Natural killer cell (primary cell): ENCODE measurements around the gene NAA10. TPM values are rescaled to one million over a fixed set of nuclear protein-coding genes. Genes with fewer than 3 reads are reported as not detected.
A peak's percentile ranks its signal among the peaks of the same experiment; 100 is the strongest.

Source experiments
- ATAC-seq, 3 donors: fragments of 150-1000 bp in 2 of 3; fragments of 200-7000 bp in 1 of 3; cut with Tn5 transposase; 1 replicate in 1 of 3; 2 replicates in 2 of 3; pipeline ENCODE4 v1.10.0; 2021; ENCODE audit warnings: mild to moderate bottlenecking in 2 of 3, moderate library complexity in 2 of 3
- DNase-seq, 2 donors: peaks; one replicate each; pipeline versions ENCODE4 v3.0.0 to v3.0.0-alpha.2; 2013 to 2021; ENCODE audit warnings: mixed read lengths in 1 of 2
- H3K27ac ChIP-seq: one replicate; pipeline ENCODE4 v1.5.1; 2013; ENCODE audit warnings: mild to moderate bottlenecking, low read length
- H3K27me3 ChIP-seq: one replicate; pipeline ENCODE4 v1.6.1; 2013; ENCODE audit warnings: low read length; ENCODE audit not compliant: control insufficient read depth, insufficient read depth
- H3K36me3 ChIP-seq: one replicate; pipeline ENCODE4 v1.6.1; 2013; ENCODE audit warnings: low read length; ENCODE audit not compliant: control insufficient read depth, insufficient read depth
- H3K4me1 ChIP-seq: one replicate; pipeline ENCODE4 v1.6.1; 2013; ENCODE audit warnings: low read length; ENCODE audit not compliant: control insufficient read depth, insufficient read depth
- H3K4me3 ChIP-seq: one replicate; pipeline ENCODE4 v1.5.1; 2013; ENCODE audit warnings: low read length
- H3K9me3 ChIP-seq: one replicate; pipeline ENCODE4 v1.6.1; 2013; ENCODE audit warnings: low read length; ENCODE audit not compliant: control insufficient read depth, insufficient read depth
- H3K27ac Mint-ChIP-seq, 2 donors: one replicate each; pipeline ENCODE4 v1.8.0; 2022; ENCODE audit warnings: mild to moderate bottlenecking in 2 of 2, mixed read lengths in 2 of 2, moderate library complexity in 1 of 2
- H3K27me3 Mint-ChIP-seq, 2 donors: one replicate each; pipeline ENCODE4 v1.8.0; 2022; ENCODE audit warnings: low read depth in 2 of 2, mixed read lengths in 2 of 2
- H3K36me3 Mint-ChIP-seq: one replicate; pipeline ENCODE4 v1.8.0; 2022; ENCODE audit warnings: mixed read lengths
- H3K4me1 Mint-ChIP-seq, 2 donors: one replicate each; pipeline ENCODE4 v1.8.0; 2022; ENCODE audit warnings: mixed read lengths in 2 of 2
- H3K4me3 Mint-ChIP-seq: one replicate; pipeline ENCODE4 v1.8.0; 2022; ENCODE audit warnings: mild to moderate bottlenecking, moderate library complexity, mixed read lengths
- H3K9me3 Mint-ChIP-seq, 2 donors: one replicate each; pipeline ENCODE4 v1.8.0; 2022; ENCODE audit warnings: mixed read lengths in 2 of 2
- CTCF ChIP-seq: fragments of 200-600 bp; IDR thresholded peaks from one replicate; pipeline ENCODE4 v1.8.0; 2022; ENCODE audit warnings: antibody characterized with exemption
- WGBS: methylation state at CpG from one replicate; pipeline ENCODE4 v1.1.7; 2013; ENCODE audit warnings: missing lambda C conversion rate; ENCODE audit not compliant: insufficient coverage; 5-methylcytosine and 5-hydroxymethylcytosine counted together
- intact Hi-C: fragments of 100-400 bp; cut with micrococcal nuclease; formaldehyde crosslinking; loops from one replicate; pipeline ENCODE4 v1.14.2; 2022
- total RNA-seq, 4 donors: library from RNA; stranded (reverse); fragments of 120-200 nt in 1 of 4; gene quantifications; one replicate each; pipeline versions ENCODE4 v1.2.3 to v1.2.4, GENCODE V29; 2013 to 2022

NAA10 gene
- total RNA-seq, 3 donors from 2014 or later (not counting 1 experiment from before 2014, with no cell fraction given) = 63.4 to 82.3 (median 73.1) TPM

GRCh38 chrX:153937056-153937455 is 2.2 kb upstream of the NAA10 start:
- Mint-ChIP-seq H3K4me3 (no peak overlapping the region), H3K27me3 (no peaks in the 10 kb centered on the region), H3K9me3 (no peaks in the 10 kb centered on the region), H3K4me1 (peaks cover 5 to 16% of the 10 kb centered on the region in 2 donors), H3K27ac (peak overlapping the region in 1 of 2 donors; percentile 60), H3K36me3 (no peaks in the 10 kb centered on the region)
- Histone ChIP-seq H3K4me3 (no peak overlapping the region), H3K4me1 (peaks cover 26% of the 10 kb centered on the region), H3K27ac (no peak overlapping the region), H3K27me3 (no peaks in the 10 kb centered on the region), H3K36me3 (peaks cover 3% of the 10 kb centered on the region), H3K9me3 (no peaks in the 10 kb centered on the region)
- WGBS = 100% methylated on average over 2 of the region's 3 CpGs
- intact Hi-C loops = no loop called here
- DNase-seq (no peak), ATAC-seq (no peak)
- no peak for TF ChIP-seq CTCF

DNA sequence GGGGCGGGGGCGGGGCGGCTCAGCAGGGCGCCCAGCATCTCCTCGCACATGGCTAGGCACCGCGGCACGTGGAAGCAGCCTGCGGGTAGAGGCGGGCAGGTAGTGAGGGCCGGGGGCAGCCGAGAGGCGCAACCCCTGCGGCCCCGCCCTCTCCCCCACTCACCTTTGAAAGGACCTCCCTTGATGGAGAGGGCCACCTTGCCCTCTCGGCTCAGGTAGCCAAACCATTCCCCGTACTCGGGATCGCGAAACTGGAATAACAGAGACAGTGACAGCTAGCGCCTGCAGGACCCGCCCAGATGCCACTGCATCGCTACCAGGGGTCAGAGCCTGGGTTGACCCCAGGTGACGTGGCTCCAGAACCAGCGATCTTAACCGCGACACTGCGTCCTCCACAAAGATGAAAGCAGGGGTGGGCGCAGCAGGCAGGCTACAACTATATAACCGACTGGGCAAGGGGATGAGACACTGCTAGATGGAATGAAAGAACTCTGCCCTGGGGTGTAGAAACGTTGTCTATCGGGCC is 552 bp upstream of the NAA10 start:
- H3K36me3 Mint-ChIP-seq = no peaks in the 10 kb centered on the region
- H3K27me3 Mint-ChIP-seq = no peaks in the 10 kb centered on the region
- H3K9me3 Mint-ChIP-seq = no peaks in the 10 kb centered on the region
- peaks cover 19% of the 10 kb centered on the region for H3K36me3 ChIP-seq
- WGBS = 35% methylated on average over 25 of the region's 32 CpGs
- H3K4me1 ChIP-seq = peaks cover 17% of the 10 kb centered on the region
- DNase-seq (no peak), ATAC-seq (no peak)
- no peaks in the 10 kb centered on the region for H3K27me3 ChIP-seq
- no peak overlapping the region for H3K27ac Mint-ChIP-seq
- intact Hi-C loops = no loop called here
- TF ChIP-seq CTCF = no peak
- H3K4me3 ChIP-seq = peak overlapping the region; percentile 39
- H3K4me3 Mint-ChIP-seq = peak overlapping the region; percentile 57
- H3K4me1 Mint-ChIP-seq = peaks cover 4 to 18% of the 10 kb centered on the region in 2 donors
- H3K9me3 ChIP-seq = no peaks in the 10 kb centered on the region
- H3K27ac ChIP-seq = no peak overlapping the region

GRCh38 chrX:153934148-153934761 is 582 bp downstream of the NAA10 start:
- no peak for DNase-seq
- peak overlapping the region; percentile 86 for H3K4me3 Mint-ChIP-seq

More at GRCh38 chrX:153934148-153934761, 582 bp downstream of the NAA10 start:
- Histone ChIP-seq H3K4me1 (peaks cover 21% of the 10 kb centered on the region), H3K27me3 (no peaks in the 10 kb centered on the region), H3K36me3 (peaks cover 22% of the 10 kb centered on the region), H3K4me3 (peak overlapping the region; percentile 46), H3K27ac (no peak overlapping the region), H3K9me3 (no peaks in the 10 kb centered on the region)
- intact Hi-C loops = no loop called here
- Mint-ChIP-seq H3K27ac (peak overlapping the region; percentile 50 to 64), H3K27me3 (no peaks in the 10 kb centered on the region), H3K36me3 (no peaks in the 10 kb centered on the region), H3K4me1 (peaks cover 4 to 18% of the 10 kb centered on the region in 2 donors), H3K9me3 (no peaks in the 10 kb centered on the region)
- peak; percentile 18 to 40 (median 27) for ATAC-seq
- WGBS = 8% methylated on average over 32 of the region's 33 CpGs
- TF ChIP-seq CTCF = no peak
